Transverse colon (tissue), 4 donors: Measurements from ENCODE around the gene LENG8. TPM values are rescaled to one million over a fixed set of nuclear protein-coding genes. Genes with fewer than 3 reads are reported as not detected.

Experiments used
- DNase-seq: peaks from one replicate; pipeline ENCODE4 v3.0.0-alpha.2; 2019
- H3K27ac ChIP-seq, 4 donors: fragments of 200-600 bp; sonication (generic); 2 replicates each; pipeline ENCODE4 v1.5.1; 2016 to 2018; ENCODE audit warnings: inconsistent platforms in 4 of 4
- H3K27me3 ChIP-seq: fragments of 200-600 bp; sonication (generic); 2 replicates; pipeline ENCODE4 v1.5.1; 2017; ENCODE audit warnings: inconsistent platforms
- H3K36me3 ChIP-seq, 4 donors: fragments of 200-600 bp; sonication (generic); 2 replicates each; pipeline ENCODE4 v1.5.1; 2017 to 2019; ENCODE audit warnings: inconsistent platforms in 4 of 4
- H3K4me1 ChIP-seq, 4 donors: fragments of 200-600 bp; sonication (generic); 2 replicates each; pipeline ENCODE4 v1.5.1; 2017 to 2020; ENCODE audit warnings: inconsistent platforms in 4 of 4
- H3K4me3 ChIP-seq, 4 donors: fragments of 200-600 bp; sonication (generic); 1 replicate in 1 of 4; 2 replicates in 3 of 4; pipeline versions ENCODE4 v1.5.1 to v1.6.1; 2017 to 2019; ENCODE audit warnings: inconsistent platforms in 4 of 4
- H3K9me3 ChIP-seq, 2 donors: fragments of 200-600 bp; sonication (generic); 2 replicates each; pipeline ENCODE4 v1.5.1; 2017 to 2019; ENCODE audit warnings: inconsistent platforms in 2 of 2
- CTCF ChIP-seq, 5 experiments: fragments of 200-600 bp in 3 of 5; fragments of 450-650 bp in 2 of 5; sonication (generic) in 3 of 5; IDR thresholded peaks; 1 replicate in 2 of 5; 2 replicates in 3 of 5; pipeline ENCODE4 v1.5.1; 2016 to 2017; ENCODE audit warnings: antibody characterized with exemption in 5 of 5, inconsistent platforms in 3 of 5, mild to moderate bottlenecking in 2 of 5, moderate library complexity in 1 of 5
- EP300 ChIP-seq: sonication (generic); formaldehyde crosslinking; IDR thresholded peaks from one replicate; pipeline ENCODE4 v1.6.1; 2017; ENCODE audit warnings: antibody characterized with exemption, low read depth
- POLR2A ChIP-seq: fragments of 450-650 bp; IDR thresholded peaks from one replicate; pipeline ENCODE4 v1.6.1; 2016; ENCODE audit warnings: antibody characterized with exemption, mild to moderate bottlenecking, moderate library complexity
- POLR2AphosphoS5 ChIP-seq, 3 donors: sonication (generic); formaldehyde crosslinking; IDR thresholded peaks; one replicate each; pipeline ENCODE4 v1.6.1; 2016; ENCODE audit warnings: antibody characterized with exemption in 3 of 3
- WGBS, 2 donors: methylation state at CpG; one replicate each; pipeline ENCODE4 v1.1.5; 2018; ENCODE audit warnings: low coverage in 1 of 2; 5-methylcytosine and 5-hydroxymethylcytosine counted together
- in situ Hi-C, 4 donors: fragments of 200-750 bp; cut with MboI; loops; one replicate each; pipeline versions ENCODE4 v1.15.0 to v1.15.1; 2017; ENCODE audit warnings: low sequenced_read_pairs in 3 of 4, low pct_ligation_motif_present in 1 of 4, low pct_unique_long_range_greater_than_20kb in 1 of 4
- intact Hi-C: fragments of 100-400 bp; cut with DNase I; formaldehyde crosslinking; loops from one replicate; pipeline ENCODE4 v1.15.1; 2023; ENCODE audit warnings: low total_unique reads
- total RNA-seq, 4 donors: library from RNA; depleted of rRNA; stranded (reverse); fragments of >200 nt; gene quantifications; one replicate each; pipeline ENCODE4 v1.1.0, GENCODE V29; 2016

The LENG8 gene
- total RNA-seq, 4 donors from 2014 or later, result 194 to 1,037 (median 566) TPM

GRCh38 chr19:54454781-54455675, 6.0 kb downstream of the LENG8 start:
- in situ Hi-C loops (no loop called here), intact Hi-C loops (no loop called here)
- no peak overlapping the region for H3K4me3 ChIP-seq
- WGBS, 2 donors, result 92 to 100% methylated on average over 1 to 33 of the region's 33 CpGs
- no peak for TF ChIP-seq POLR2A
- peaks cover 0 to 79% (median 37%) of the 10 kb centered on the region in 4 donors for H3K36me3 ChIP-seq
- no peaks in the 10 kb centered on the region for H3K9me3 ChIP-seq
- no peak overlapping the region for H3K27ac ChIP-seq
- no peak for DNase-seq
- H3K4me1 ChIP-seq, result peaks cover 14 to 21% (median 16%) of the 10 kb centered on the region in 4 donors
- H3K27me3 ChIP-seq, result no peaks in the 10 kb centered on the region

GRCh38 chr19:54455786-54456422, 6.9 kb downstream of the LENG8 start:
- DNase-seq, result no peak
- WGBS, 2 donors, result 95% methylated on average over 40 of the region's 40 CpGs; no CpG with 5 or more reads in 1 of the 2 donors
- Histone ChIP-seq H3K4me1 (peaks cover 7 to 20% (median 9%) of the 10 kb centered on the region in 4 donors), H3K4me3 (no peak overlapping the region), H3K36me3 (peaks cover 0 to 88% (median 37%) of the 10 kb centered on the region in 4 donors), H3K27me3 (no peaks in the 10 kb centered on the region), H3K27ac (no peak overlapping the region), H3K9me3 (no peaks in the 10 kb centered on the region)
- TF ChIP-seq POLR2AphosphoS5 (IDR thresholded peaks at IDR 0.05) (no peak), CTCF (IDR thresholded peaks at IDR 0.05) (no peak), POLR2A (no peak), EP300 (no peak)
- intact Hi-C loops (no loop called here), in situ Hi-C loops (no loop called here)

DNA sequence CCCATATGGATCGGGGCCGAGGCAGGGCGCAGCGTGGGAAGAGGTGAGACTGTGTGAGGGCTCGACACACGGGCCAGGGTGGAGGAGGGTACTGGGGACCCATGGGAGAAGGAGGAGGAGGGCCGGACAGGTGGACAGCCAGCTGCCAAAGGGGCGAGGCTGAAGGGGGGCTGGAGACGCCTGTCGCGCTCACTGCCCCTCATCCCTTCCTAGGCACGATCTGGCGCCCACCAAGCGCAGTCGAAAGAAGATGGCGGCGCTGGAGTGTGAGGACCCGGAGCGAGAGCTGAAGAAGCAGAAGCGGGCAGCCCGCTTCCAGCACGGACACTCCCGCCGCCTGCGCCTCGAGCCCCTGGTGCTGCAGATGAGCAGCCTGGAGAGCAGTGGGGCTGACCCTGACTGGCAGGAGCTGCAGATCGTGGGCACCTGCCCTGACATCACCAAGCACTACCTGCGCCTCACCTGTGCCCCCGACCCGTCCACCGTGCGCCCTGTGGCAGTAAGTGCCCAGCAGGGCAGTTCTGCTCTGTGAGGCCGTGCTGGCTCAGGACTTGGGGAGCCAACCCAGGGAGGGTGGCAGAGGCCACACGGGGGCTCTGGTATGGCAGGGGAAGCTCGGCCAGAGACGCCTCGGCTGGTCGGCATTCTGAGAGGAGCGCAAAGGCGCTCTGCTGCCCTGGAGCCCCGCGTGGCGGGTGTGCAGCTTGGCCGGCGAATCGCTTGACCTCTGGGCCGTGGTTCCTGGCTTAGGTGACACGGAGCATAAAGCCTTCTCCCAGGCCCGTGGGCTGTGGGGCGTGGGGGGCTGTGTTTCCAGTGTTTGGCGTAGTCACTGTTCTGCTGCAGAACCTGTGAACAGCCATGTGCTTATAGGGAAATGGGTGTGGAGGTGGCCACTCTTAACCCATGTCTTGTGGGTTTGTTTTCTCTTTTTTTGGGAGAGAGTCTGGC, 7.7 kb downstream of the LENG8 start:
- no peak for DNase-seq

DNA sequence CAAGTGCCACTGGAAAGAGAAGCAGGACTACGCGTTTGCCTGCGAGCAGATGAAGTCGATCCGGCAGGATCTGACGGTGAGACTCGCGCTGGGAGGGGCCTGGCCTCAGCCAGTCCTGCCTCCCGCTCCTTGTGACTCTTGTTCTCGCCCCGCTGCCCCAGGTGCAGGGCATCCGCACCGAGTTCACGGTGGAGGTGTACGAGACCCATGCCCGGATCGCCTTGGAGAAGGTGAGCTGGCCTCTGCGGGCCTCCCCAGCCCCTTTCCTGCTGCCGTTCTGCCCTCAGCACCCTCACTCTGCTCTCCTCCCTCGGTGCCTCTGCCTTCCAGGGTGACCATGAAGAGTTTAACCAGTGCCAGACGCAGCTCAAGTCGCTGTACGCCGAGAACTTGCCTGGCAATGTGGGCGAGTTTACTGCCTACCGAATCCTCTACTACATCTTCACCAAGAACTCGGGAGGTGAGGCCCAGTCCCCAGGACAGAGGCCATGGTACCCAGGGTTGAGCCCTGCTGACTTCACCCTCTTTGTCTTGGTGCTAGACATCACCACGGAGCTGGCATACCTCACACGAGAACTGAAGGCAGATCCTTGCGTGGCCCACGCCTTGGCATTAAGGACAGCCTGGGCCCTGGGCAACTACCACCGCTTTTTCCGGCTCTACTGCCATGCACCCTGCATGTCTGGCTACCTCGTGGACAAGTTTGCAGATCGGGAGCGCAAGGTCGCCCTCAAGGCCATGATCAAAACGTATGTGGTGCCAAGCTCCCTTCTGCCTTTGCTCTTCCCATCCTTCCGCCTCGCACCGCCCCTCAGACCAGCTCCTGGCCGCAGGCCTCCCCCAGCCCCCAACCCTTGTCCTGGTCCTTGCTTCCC, 9.0 kb downstream of the LENG8 start:
- H3K36me3 ChIP-seq, result peaks cover 0 to 78% (median 33%) of the 10 kb centered on the region in 4 donors
- H3K4me3 ChIP-seq, result no peak overlapping the region
- H3K27ac ChIP-seq, result no peak overlapping the region
- intact Hi-C loops, result no loop called here
- DNase-seq, result no peak
- WGBS, 2 donors, result 91 to 97% methylated on average over 5 to 41 of the region's 42 CpGs
- H3K4me1 ChIP-seq, result peaks cover 6 to 33% (median 23%) of the 10 kb centered on the region in 4 donors
- in situ Hi-C loops, result no loop called here
- TF ChIP-seq CTCF (IDR thresholded peaks at IDR 0.05) (no peak), POLR2A (no peak), EP300 (no peak), POLR2AphosphoS5 (IDR thresholded peaks at IDR 0.05) (no peak)
- H3K9me3 ChIP-seq, result no peaks in the 10 kb centered on the region
- H3K27me3 ChIP-seq, result no peaks in the 10 kb centered on the region

More for the DNA sequence above, 7.7 kb downstream of the LENG8 start:
- no peak overlapping the region for H3K27ac ChIP-seq
- H3K9me3 ChIP-seq, result no peaks in the 10 kb centered on the region
- H3K4me3 ChIP-seq, result no peak overlapping the region
- peaks cover 0 to 91% (median 39%) of the 10 kb centered on the region in 4 donors for H3K36me3 ChIP-seq
- in situ Hi-C loops, result no loop called here
- TF ChIP-seq POLR2A, result no peak
- intact Hi-C loops, result no loop called here
- H3K27me3 ChIP-seq, result no peaks in the 10 kb centered on the region
- WGBS, 2 donors, result 60 to 90% methylated on average over 1 to 50 of the region's 51 CpGs
- H3K4me1 ChIP-seq, result peaks cover 1 to 20% (median 10%) of the 10 kb centered on the region in 4 donors
